GM13976 (cell line): ENCODE data around the gene HTR4.

Experiments used
- DNase-seq: peaks from one replicate; pipeline ENCODE4 v3.0.0; 2012; ENCODE audit warnings: low spot score
- CTCF ChIP-seq: IDR thresholded peaks from 2 replicates; pipeline ENCODE4 v1.5.1; 2012; ENCODE audit warnings: borderline replicate concordance, mild to moderate bottlenecking; ENCODE audit not compliant: insufficient read depth; ENCODE audit errors: extremely low read depth, missing control alignments, control extremely low read depth
- in situ Hi-C: fragments of 300-500 bp; cut with MboI; formaldehyde crosslinking; loops from one replicate; pipeline ENCODE4 v1.12.0; 2022; ENCODE audit warnings: low sequenced_read_pairs, mixed read lengths, inconsistent platforms; ENCODE audit not compliant: unreplicated experiment

Gene HTR4

GRCh38 chr5:148511810-148512347 is 142.4 kb downstream of the HTR4 start:
- in situ Hi-C loops: no loop called here
- no peak for TF ChIP-seq CTCF
- DNase-seq: peak; percentile 4

- no peak for DNase-seq
- no peak for TF ChIP-seq CTCF
- in situ Hi-C loops: no loop called here
Measured at GRCh38 chr5:148509893-148510292, 144.4 kb downstream of the HTR4 start.

- no peak for TF ChIP-seq CTCF
- in situ Hi-C loops: no loop called here
- no peak for DNase-seq
Measured at GRCh38 chr5:148507648-148508047, 146.7 kb downstream of the HTR4 start.

- DNase-seq: no peak
- no peak for TF ChIP-seq CTCF
- in situ Hi-C loops: no loop called here
Measured at GRCh38 chr5:148499452-148499851, 154.9 kb downstream of the HTR4 start.

- no peak for DNase-seq
- in situ Hi-C loops: no loop called here
- TF ChIP-seq CTCF: no peak
Measured at GRCh38 chr5:148497757-148498156, 156.6 kb downstream of the HTR4 start.

GRCh38 chr5:148492351-148492750 is 162.0 kb downstream of the HTR4 start:
- TF ChIP-seq CTCF: no peak
- DNase-seq: no peak
- in situ Hi-C loops: no loop called here

GRCh38 chr5:148491793-148492184 is 162.5 kb downstream of the HTR4 start:
- no peak for DNase-seq
- no peak for TF ChIP-seq CTCF
- in situ Hi-C loops: no loop called here
